B cell (primary cell): ENCODE measurements around the gene VPS33A.
"Not testable (repeated sequence)": the region's sequence is repeated elsewhere in the genome, so short reads cannot be mapped to it uniquely, and the experiment has no call there.

ENCODE experiments used
- CTCF ChIP-seq: fragments of 200-600 bp; IDR thresholded peaks from one replicate; pipeline ENCODE4 v1.8.0; 2022; ENCODE audit warnings: antibody characterized with exemption, mild to moderate bottlenecking
- EZH2 ChIP-seq: IDR thresholded peaks from 2 replicates; pipeline ENCODE4 v1.6.1; 2012; ENCODE audit warnings: borderline replicate concordance, low read depth, mild to moderate bottlenecking, moderate library complexity, low read length; ENCODE audit not compliant: insufficient read depth, poor library complexity, severe bottlenecking

- not testable (repeated sequence) for TF ChIP-seq CTCF, EZH2
Measured at GRCh38 chr12:122258939-122259338, 7.4 kb downstream of the VPS33A start.
